Astrocyte (in vitro differentiated cells and primary cell): Measurements from ENCODE around the gene TDRD12. TPM values are rescaled to one million over a fixed set of nuclear protein-coding genes. Genes with fewer than 3 reads are reported as not detected.
"Not testable (repeated sequence)": the region's sequence is repeated elsewhere in the genome, so short reads cannot be mapped to it uniquely, and the experiment has no call there.

ENCODE experiments used
- DNase-seq: peaks from one replicate; pipeline ENCODE4 v3.0.0-alpha.2; 2010; ENCODE audit warnings: low read depth
- FAIRE-seq: peaks from 2 replicates; lab custom pipeline; 2011; peaks lifted over from hg19 to GRCh38; lab: Jason Lieb, UNC
- H2AFZ ChIP-seq: 2 replicates; pipeline ENCODE4 v1.6.0; 2012; ENCODE audit warnings: low read depth, low read length, inconsistent platforms
- H3K27ac ChIP-seq: 2 replicates; pipeline ENCODE4 v1.5.1; 2011; ENCODE audit warnings: low read depth, low read length, inconsistent platforms
- H3K27me3 ChIP-seq: 2 replicates; pipeline ENCODE4 v1.6.0; 2011; ENCODE audit warnings: low read length, inconsistent platforms; ENCODE audit not compliant: insufficient read depth
- H3K36me3 ChIP-seq: 2 replicates; pipeline ENCODE4 v1.5.1; 2011; ENCODE audit warnings: low read length, inconsistent platforms; ENCODE audit not compliant: insufficient read depth
- H3K4me1 ChIP-seq: 2 replicates; pipeline ENCODE4 v1.5.1; 2011; ENCODE audit warnings: low read length, inconsistent platforms; ENCODE audit not compliant: insufficient read depth
- H3K4me2 ChIP-seq: 2 replicates; pipeline ENCODE4 v1.6.0; 2012; ENCODE audit warnings: low read length, inconsistent platforms
- H3K4me3 ChIP-seq: 2 replicates; pipeline ENCODE4 v1.5.1; 2011; ENCODE audit warnings: low read depth, mild to moderate bottlenecking, low read length, inconsistent platforms; ENCODE audit not compliant: insufficient read depth
- H3K79me2 ChIP-seq: 2 replicates; pipeline ENCODE4 v1.6.0; 2012; ENCODE audit warnings: mild to moderate bottlenecking, low read length, inconsistent platforms; ENCODE audit not compliant: insufficient read depth
- H3K9ac ChIP-seq: 2 replicates; pipeline ENCODE4 v1.6.0; 2012; ENCODE audit warnings: mild to moderate bottlenecking, low read length, inconsistent platforms
- H3K9me3 ChIP-seq: 2 replicates; pipeline ENCODE4 v1.5.1; 2012; ENCODE audit warnings: low read depth, mild to moderate bottlenecking, low read length, inconsistent platforms; ENCODE audit not compliant: insufficient read depth
- H4K20me1 ChIP-seq: 2 replicates; pipeline ENCODE4 v1.6.0; 2012; ENCODE audit warnings: low read length, inconsistent platforms; ENCODE audit not compliant: insufficient read depth
- H3K27ac Mint-ChIP-seq: one replicate; pipeline ENCODE4 v1.8.0; 2021; ENCODE audit warnings: mild to moderate bottlenecking, mixed read lengths; ENCODE audit not compliant: unreplicated experiment
- H3K27me3 Mint-ChIP-seq: one replicate; pipeline ENCODE4 v1.8.0; 2021; ENCODE audit warnings: low read depth, mixed read lengths; ENCODE audit not compliant: unreplicated experiment
- H3K36me3 Mint-ChIP-seq: one replicate; pipeline ENCODE4 v1.8.0; 2021; ENCODE audit warnings: low read depth, mixed read lengths; ENCODE audit not compliant: unreplicated experiment
- H3K4me1 Mint-ChIP-seq: one replicate; pipeline ENCODE4 v1.8.0; 2021; ENCODE audit warnings: low read depth, mixed read lengths; ENCODE audit not compliant: unreplicated experiment
- H3K4me3 Mint-ChIP-seq: one replicate; pipeline ENCODE4 v1.8.0; 2021; ENCODE audit warnings: mild to moderate bottlenecking, moderate library complexity, mixed read lengths; ENCODE audit not compliant: unreplicated experiment
- H3K9me3 Mint-ChIP-seq: one replicate; pipeline ENCODE4 v1.8.0; 2021; ENCODE audit warnings: mild to moderate bottlenecking, mixed read lengths; ENCODE audit not compliant: unreplicated experiment
- CTCF ChIP-seq: IDR thresholded peaks from 2 replicates; pipeline ENCODE4 v1.5.1; 2011; ENCODE audit warnings: low read depth, mild to moderate bottlenecking, inconsistent platforms, low read length, moderate library complexity; ENCODE audit not compliant: insufficient read depth
- EZH2 ChIP-seq: IDR thresholded peaks from 2 replicates; pipeline ENCODE4 v1.6.1; 2012; ENCODE audit warnings: mild to moderate bottlenecking, low read length, inconsistent platforms; ENCODE audit not compliant: insufficient read depth
- total RNA-seq: library from RNA; stranded (reverse); gene quantifications from 2 replicates; pipeline ENCODE4 v1.2.1, GENCODE V29; 2021

The TDRD12 gene
- total RNA-seq, 1 donor from 2014 or later, result not detected

- TF ChIP-seq EZH2, result no peak
- no peak for TF ChIP-seq CTCF
- peaks cover 3% of the 10 kb centered on the region for H3K36me3 ChIP-seq
- DNase-seq (no peak), FAIRE-seq (no peak)
- no peak overlapping the region for H3K4me3 Mint-ChIP-seq
- H3K27me3 Mint-ChIP-seq, result no peaks in the 10 kb centered on the region
- peaks cover 6% of the 10 kb centered on the region for H3K36me3 Mint-ChIP-seq
- H3K9ac ChIP-seq, result no peak overlapping the region
- peaks cover 1% of the 10 kb centered on the region for H3K9me3 Mint-ChIP-seq
- no peak overlapping the region for H3K4me2 ChIP-seq
- H3K9me3 ChIP-seq, result no peaks in the 10 kb centered on the region
- H3K27ac Mint-ChIP-seq, result no peak overlapping the region
- no peaks in the 10 kb centered on the region for H3K4me1 Mint-ChIP-seq
- H3K27me3 ChIP-seq, result no peaks in the 10 kb centered on the region
- no peak overlapping the region for H3K4me3 ChIP-seq
- no peak overlapping the region for H2AFZ ChIP-seq
- H3K79me2 ChIP-seq, result peaks cover 10% of the 10 kb centered on the region
- no peaks in the 10 kb centered on the region for H3K4me1 ChIP-seq
- no peak overlapping the region for H3K27ac ChIP-seq
- peaks cover 15% of the 10 kb centered on the region for H4K20me1 ChIP-seq
Observed at GRCh38 chr19:32709032-32709431, 10.5 kb upstream of the TDRD12 start.

- Histone ChIP-seq H3K27ac (no peak overlapping the region), H3K9ac (no peak overlapping the region), H2AFZ (no peak overlapping the region), H3K9me3 (no peaks in the 10 kb centered on the region), H3K36me3 (peaks cover 3% of the 10 kb centered on the region), H3K4me1 (no peaks in the 10 kb centered on the region), H3K27me3 (no peaks in the 10 kb centered on the region), H4K20me1 (peaks cover 14% of the 10 kb centered on the region), H3K4me3 (no peak overlapping the region), H3K4me2 (no peak overlapping the region), H3K79me2 (peaks cover 9% of the 10 kb centered on the region)
- Mint-ChIP-seq H3K27ac (no peak overlapping the region), H3K4me3 (no peak overlapping the region), H3K4me1 (no peaks in the 10 kb centered on the region), H3K36me3 (peaks cover 3% of the 10 kb centered on the region), H3K9me3 (no peaks in the 10 kb centered on the region), H3K27me3 (no peaks in the 10 kb centered on the region)
- no peak for TF ChIP-seq CTCF
- no peak for TF ChIP-seq EZH2
- FAIRE-seq, result no peak
- no peak for DNase-seq
Observed at GRCh38 chr19:32711747-32712146, 7.8 kb upstream of the TDRD12 start.

- H3K9me3 ChIP-seq, FAIRE-seq, H3K27me3 ChIP-seq, H4K20me1 ChIP-seq, H2AFZ ChIP-seq, H3K4me3 ChIP-seq, H3K27me3 Mint-ChIP-seq, H3K27ac ChIP-seq, H3K79me2 ChIP-seq, H3K4me3 Mint-ChIP-seq, DNase-seq, H3K4me1 Mint-ChIP-seq, H3K4me2 ChIP-seq, H3K36me3 ChIP-seq, H3K9ac ChIP-seq, H3K4me1 ChIP-seq, H3K36me3 Mint-ChIP-seq, H3K9me3 Mint-ChIP-seq, H3K27ac Mint-ChIP-seq: not testable (repeated sequence)
Observed at GRCh38 chr19:32716203-32716602, 3.4 kb upstream of the TDRD12 start.
